ENCODE measurements around the gene CHRM2.

Gene CHRM2

GRCh38 chr7:136964347-136964746 is 95.9 kb downstream of the CHRM2 start:
- DNase-seq = no peak

DNA sequence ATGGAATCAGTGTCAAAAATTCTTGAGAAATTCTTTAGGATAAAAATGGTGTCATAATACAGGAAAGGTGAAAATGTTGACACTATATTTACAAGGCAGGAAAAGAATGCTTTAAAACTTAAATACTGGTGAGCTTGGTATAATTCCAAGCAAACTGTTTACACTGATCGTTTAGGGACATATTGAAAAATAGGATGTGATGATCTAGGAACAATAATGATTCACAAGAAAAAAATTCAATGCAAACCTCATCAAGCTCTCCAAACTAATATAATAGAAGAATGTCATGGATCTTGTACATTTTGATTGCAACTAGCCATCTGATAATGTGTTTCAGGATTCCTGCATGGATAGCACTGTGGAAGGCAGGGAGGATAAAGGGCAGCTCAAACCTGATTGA is 98.4 kb downstream of the CHRM2 start:
- DNase-seq = no peak

- no peak for DNase-seq
These were observed 101.3 kb downstream of the CHRM2 start for GRCh38 chr7:136969761-136970160.

DNA sequence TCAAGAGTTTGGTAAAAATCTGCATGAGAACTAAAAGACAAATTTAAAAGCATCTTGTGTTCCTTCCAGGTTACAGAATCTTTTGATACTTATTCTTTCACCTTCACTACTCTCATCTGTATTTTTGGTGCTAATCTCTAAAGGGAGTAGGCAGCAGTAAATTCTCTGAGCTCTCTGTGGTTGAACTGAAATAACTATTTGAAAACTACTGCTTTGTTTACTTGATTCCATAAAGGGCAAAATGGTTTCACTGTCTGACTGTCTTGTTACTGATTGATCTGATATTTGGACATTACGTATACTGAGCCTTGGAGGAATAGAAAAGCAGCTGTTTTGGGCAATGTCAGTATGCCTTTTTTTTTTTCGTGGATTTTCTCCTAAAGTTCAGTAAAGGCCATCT is 103.3 kb downstream of the CHRM2 start:
- no peak for DNase-seq

GRCh38 chr7:136976504-136977251 is 108.2 kb downstream of the CHRM2 start:
- DNase-seq = no peak

DNA sequence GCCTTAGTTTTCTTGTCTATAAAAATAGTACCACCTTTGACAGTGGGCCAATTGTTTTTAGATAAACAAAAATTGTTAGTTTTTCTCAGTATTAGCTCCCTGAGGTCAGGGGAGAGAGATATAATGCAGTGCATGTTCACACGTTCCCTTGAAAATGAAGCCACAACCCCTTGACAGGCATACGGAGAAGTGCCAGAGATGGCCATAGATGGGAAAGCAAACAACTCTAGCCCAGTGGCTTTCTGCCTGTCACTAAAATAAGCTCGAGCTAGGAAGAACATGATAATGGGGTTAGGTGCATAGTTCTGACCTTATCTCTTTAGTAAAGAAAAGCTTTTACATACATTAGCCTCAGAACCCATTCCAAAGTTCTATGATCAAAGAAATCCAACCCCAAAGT is 124.9 kb downstream of the CHRM2 start:
- DNase-seq = no peak

GRCh38 chr7:136997735-136998134 is 129.3 kb downstream of the CHRM2 start:
- no peak for DNase-seq

DNA sequence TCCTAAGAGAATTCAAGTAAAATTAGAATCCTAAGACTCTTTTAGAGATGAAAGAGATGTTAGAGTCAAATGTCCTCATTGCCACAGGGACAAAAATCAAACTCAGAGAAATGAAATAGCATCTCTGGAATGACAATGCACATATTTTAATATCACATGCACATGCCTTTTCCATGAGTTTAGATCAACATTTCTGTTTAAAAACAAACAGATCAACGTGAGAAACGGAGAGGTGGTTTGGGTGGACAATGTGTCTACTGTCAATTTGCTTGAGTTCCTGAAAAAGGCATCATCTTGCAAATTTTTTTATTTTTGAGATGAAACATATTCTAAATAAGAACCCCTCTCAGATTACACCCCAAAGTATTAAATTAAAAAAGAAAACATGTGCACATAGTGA is 130.0 kb downstream of the CHRM2 start:
- no peak for DNase-seq

DNA sequence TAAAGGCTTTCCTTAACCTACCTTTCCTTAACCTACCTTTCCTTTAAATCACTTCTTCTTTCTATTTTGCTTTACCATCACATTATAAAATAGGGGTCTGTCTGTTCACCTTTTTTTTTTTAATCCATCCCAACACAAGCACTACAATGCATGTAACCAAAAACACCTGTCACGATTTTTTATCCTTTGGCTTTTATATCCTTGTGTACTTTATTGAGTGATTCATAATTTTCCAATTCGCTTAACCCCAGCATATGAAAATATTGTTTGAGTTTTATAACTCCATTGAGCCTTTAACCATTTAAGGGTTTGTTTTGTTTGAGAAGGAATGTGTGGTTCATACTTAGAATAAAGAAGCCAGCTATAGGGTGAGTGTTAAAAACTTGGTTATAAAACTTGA is 132.2 kb downstream of the CHRM2 start:
- DNase-seq = no peak

- DNase-seq = no peak
These were observed 132.6 kb downstream of the CHRM2 start for GRCh38 chr7:137001041-137001440.

DNA sequence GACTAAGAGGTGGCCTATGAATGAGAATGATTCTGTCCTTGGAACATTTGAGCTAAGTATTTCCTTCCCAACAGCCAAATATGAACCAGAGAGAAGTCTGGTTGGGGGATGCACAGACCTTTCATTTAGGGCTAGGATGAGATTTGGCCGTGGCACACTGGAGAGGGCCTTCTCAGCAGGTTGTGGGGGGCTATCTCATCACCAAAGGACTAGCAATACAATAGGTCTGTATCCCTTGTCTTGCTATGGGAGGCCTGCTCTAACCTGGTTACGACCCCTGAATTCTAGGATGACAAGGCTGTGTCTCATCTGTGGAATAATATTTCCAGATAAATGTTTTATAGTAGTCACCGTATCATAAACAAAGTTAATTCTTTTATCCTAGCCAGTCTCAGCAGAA is 133.0 kb downstream of the CHRM2 start:
- no peak for DNase-seq

- no peak for DNase-seq
These were observed 134.6 kb downstream of the CHRM2 start for GRCh38 chr7:137003086-137003485.

DNA sequence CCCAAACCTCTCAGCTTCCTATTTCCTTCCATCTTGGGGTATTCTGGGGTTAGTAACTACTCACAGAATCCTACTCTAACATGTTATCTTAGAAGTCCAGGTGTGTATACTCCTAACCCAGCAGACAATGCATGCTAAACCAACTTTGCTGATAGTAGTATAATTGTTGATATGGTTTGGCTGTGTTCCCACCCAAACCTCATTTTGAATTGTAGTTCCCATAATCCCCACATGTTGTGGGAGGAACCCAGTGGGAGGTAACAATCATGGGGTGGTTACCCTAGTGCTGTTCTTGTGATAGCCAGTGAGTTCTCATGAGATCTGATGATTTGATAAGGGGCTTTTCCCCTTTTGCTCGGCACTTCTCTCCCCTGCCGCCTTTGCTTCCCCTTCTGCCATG is 135.1 kb downstream of the CHRM2 start:
- no peak for DNase-seq

GRCh38 chr7:137005873-137006272 is 137.4 kb downstream of the CHRM2 start:
- DNase-seq = no peak

GRCh38 chr7:137006293-137006692 is 137.8 kb downstream of the CHRM2 start:
- no peak for DNase-seq

GRCh38 chr7:137007001-137007694 is 138.7 kb downstream of the CHRM2 start:
- DNase-seq = no peak

DNA sequence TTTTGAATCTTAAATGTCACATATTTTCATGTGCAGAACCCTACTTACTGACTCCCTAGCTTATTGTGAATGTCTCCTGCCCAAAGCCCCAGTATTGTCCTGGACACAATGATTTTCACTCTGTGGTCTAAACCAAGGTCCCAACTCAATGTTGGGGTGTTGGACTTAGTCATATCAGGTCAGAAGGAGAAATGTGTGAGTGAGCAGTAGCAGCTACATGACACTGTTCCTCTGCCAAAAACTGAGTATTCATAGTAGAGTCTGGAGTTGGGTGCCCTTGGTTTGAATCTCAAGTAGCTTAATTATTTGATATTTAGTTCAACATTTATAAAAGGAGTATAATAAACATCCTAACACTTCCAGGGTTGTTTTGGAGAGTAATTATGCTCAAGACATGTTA is 141.0 kb downstream of the CHRM2 start:
- no peak for DNase-seq

DNA sequence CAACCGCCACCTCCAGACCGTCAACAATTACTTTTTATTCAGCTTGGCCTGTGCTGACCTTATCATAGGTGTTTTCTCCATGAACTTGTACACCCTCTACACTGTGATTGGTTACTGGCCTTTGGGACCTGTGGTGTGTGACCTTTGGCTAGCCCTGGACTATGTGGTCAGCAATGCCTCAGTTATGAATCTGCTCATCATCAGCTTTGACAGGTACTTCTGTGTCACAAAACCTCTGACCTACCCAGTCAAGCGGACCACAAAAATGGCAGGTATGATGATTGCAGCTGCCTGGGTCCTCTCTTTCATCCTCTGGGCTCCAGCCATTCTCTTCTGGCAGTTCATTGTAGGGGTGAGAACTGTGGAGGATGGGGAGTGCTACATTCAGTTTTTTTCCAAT is 146.6 kb downstream of the CHRM2 start:
- no peak for DNase-seq

DNA sequence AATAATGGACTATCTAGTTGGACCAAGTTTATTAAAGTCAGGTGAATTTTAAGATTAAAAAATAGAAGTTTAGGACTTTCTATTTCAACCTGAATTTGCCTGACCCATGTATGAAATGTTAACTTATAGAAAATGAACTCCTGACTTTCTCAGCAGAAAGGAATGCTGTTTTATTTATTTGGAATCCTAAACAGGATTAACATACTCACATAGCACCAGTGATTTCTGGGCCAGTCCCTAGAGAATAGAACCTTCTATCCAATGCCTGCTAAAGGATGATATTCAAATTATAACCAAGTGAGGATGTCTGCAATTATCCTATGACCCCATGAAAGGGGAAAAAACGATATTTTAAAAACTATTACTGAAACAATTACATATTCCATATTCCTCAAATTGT is 148.8 kb downstream of the CHRM2 start:
- no peak for DNase-seq

- DNase-seq = no peak
These were observed 150.0 kb downstream of the CHRM2 start for GRCh38 chr7:137018468-137018867.

DNA sequence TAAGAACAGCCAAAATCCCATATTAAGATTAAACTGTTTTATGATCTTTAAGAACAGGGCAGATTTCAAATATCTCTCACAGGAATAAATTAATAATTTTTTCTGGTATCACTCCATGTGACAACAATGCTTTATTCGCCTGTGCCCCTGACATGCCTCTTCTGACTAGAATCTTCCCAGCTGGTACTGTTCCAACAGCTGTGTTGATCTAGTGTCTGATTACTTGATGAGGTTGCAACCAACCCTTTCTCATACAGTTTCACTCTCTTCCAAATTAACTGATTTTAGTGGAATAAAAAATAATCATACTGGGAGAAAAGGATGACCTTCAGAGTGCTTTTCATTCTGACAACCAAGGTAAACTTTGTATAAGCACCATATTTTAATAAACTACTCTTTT is 151.9 kb downstream of the CHRM2 start:
- no peak for DNase-seq

DNA sequence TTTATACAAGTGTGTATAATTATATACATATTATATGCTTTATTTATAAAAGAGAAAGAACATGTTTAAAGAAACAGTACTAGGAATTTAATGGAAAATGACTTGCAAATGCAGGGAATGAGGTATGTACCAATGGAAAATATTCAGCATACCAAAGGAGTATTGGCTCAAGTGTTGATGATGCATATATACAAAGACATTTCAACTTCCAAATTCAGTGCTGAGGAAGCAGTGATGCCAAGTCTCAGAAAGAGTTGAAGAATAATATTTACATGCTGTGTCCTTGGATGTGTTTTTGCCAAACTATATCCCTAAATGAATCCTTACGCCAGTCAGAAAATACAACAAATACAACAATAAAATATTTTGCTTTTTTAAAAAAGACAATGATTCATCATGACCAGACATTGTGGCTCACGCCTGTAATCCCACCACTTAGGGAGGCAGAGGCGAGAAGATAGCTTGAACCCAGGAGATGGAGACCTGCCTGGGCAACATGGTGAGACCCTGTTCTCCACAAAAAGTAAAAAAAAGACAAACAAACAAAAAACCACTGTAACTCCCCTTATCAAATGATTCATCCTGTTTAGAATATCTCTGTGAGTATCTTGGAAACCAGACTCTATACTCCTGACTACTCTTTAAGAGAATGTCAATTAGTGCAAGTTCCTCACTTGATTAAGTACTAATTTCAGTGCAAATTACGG is 157.2 kb downstream of the CHRM2 start:
- DNase-seq = no peak

- no peak for DNase-seq
These were observed 157.7 kb downstream of the CHRM2 start for GRCh38 chr7:137026176-137026500.

GRCh38 chr7:137032436-137032835 is 164.0 kb downstream of the CHRM2 start:
- no peak for DNase-seq

Data from activated effector memory CD4-positive, alpha-beta T cell treated with anti-CD3 and anti-CD28 coated beads, Interleukin-2, amount 50 U/mL, for 16 hours (primary cell).